ENCODE measurements around the gene SLC1A2. TPM values are rescaled to one million over a fixed set of nuclear protein-coding genes. Genes with fewer than 3 reads are reported as not detected.

SLC1A2 gene
- total RNA-seq, 2 donors from 2014 or later, result 1.9 to 2.9 TPM

- DNase-seq (ENCODE audit: low spot score), result no peak
- intact Hi-C loops (cut with DNase I), result loop anchor here (5.0 to 10.0 kb wide), 3 partner anchors 78 to 1295 kb away; no protein-coding TSS in a partner anchor
Observed at GRCh38 chr11:35360055-35360530, 59.3 kb downstream of the SLC1A2 start.

- intact Hi-C loops (cut with DNase I), result loop anchor here (5.0 to 10.0 kb wide), 3 partner anchors 77 to 1295 kb away; no protein-coding TSS in a partner anchor
Observed at GRCh38 chr11:35359321-35360054, 59.9 kb downstream of the SLC1A2 start.

GRCh38 chr11:35358391-35358790, 61.0 kb downstream of the SLC1A2 start:
- intact Hi-C loops (cut with DNase I), result no loop called here
- no peak for DNase-seq (ENCODE audit: low spot score)

More at GRCh38 chr11:35359321-35360054, 59.9 kb downstream of the SLC1A2 start:
- no peak for DNase-seq (ENCODE audit: low spot score)

GRCh38 chr11:35357923-35358322, 61.4 kb downstream of the SLC1A2 start:
- intact Hi-C loops (cut with DNase I), result no loop called here
- DNase-seq (ENCODE audit: low spot score), result no peak

GRCh38 chr11:35355102-35355749, 64.1 kb downstream of the SLC1A2 start:
- DNase-seq (ENCODE audit: low spot score), result no peak
- intact Hi-C loops (cut with DNase I), result no loop called here

GRCh38 chr11:35354644-35355043, 64.7 kb downstream of the SLC1A2 start:
- intact Hi-C loops (cut with DNase I), result no loop called here
- no peak for DNase-seq (ENCODE audit: low spot score)

- intact Hi-C loops (cut with DNase I), result no loop called here
- DNase-seq (ENCODE audit: low spot score), result no peak
Observed at GRCh38 chr11:35352077-35352888, 67.1 kb downstream of the SLC1A2 start.

- intact Hi-C loops (cut with DNase I), result no loop called here
Observed at GRCh38 chr11:35349897-35350296, 69.5 kb downstream of the SLC1A2 start.

GRCh38 chr11:35348898-35349687, 70.3 kb downstream of the SLC1A2 start:
- intact Hi-C loops (cut with DNase I), result no loop called here
- no peak for DNase-seq (ENCODE audit: low spot score)

More at GRCh38 chr11:35349897-35350296, 69.5 kb downstream of the SLC1A2 start:
- DNase-seq (ENCODE audit: low spot score), result no peak

GRCh38 chr11:35347921-35348331, 71.4 kb downstream of the SLC1A2 start:
- intact Hi-C loops (cut with DNase I), result no loop called here
- no peak for DNase-seq (ENCODE audit: low spot score)

GRCh38 chr11:35347173-35347878, 72.0 kb downstream of the SLC1A2 start:
- intact Hi-C loops (cut with DNase I), result no loop called here
- DNase-seq (ENCODE audit: low spot score), result no peak

GRCh38 chr11:35346472-35347156, 72.7 kb downstream of the SLC1A2 start:
- DNase-seq (ENCODE audit: low spot score), result no peak
- intact Hi-C loops (cut with DNase I), result no loop called here

- intact Hi-C loops (cut with DNase I), result no loop called here
- DNase-seq (ENCODE audit: low spot score), result peak; percentile 80
Observed at GRCh38 chr11:35344681-35345574, 74.4 kb downstream of the SLC1A2 start.

GRCh38 chr11:35343033-35343598, 76.2 kb downstream of the SLC1A2 start:
- intact Hi-C loops (cut with DNase I), result no loop called here
- DNase-seq (ENCODE audit: low spot score), result no peak

- no peak for DNase-seq (ENCODE audit: low spot score)
- intact Hi-C loops (cut with DNase I), result no loop called here
Observed at GRCh38 chr11:35340715-35341114, 78.6 kb downstream of the SLC1A2 start.

- intact Hi-C loops (cut with DNase I), result no loop called here
- DNase-seq (ENCODE audit: low spot score), result no peak
Observed at GRCh38 chr11:35340071-35340470, 79.3 kb downstream of the SLC1A2 start.
